Erythroblast (primary cell): ENCODE measurements around the gene RAD51B.

Source experiments
- GATA1 ChIP-seq: IDR thresholded peaks from 2 replicates; pipeline ENCODE4 v1.6.1; 2011; ENCODE audit warnings: low read depth, mild to moderate bottlenecking, control low read depth, low read length, moderate library complexity
- POLR2A ChIP-seq: IDR thresholded peaks from 2 replicates; pipeline ENCODE4 v1.6.1; 2011; ENCODE audit warnings: mild to moderate bottlenecking, low read length

DNA sequence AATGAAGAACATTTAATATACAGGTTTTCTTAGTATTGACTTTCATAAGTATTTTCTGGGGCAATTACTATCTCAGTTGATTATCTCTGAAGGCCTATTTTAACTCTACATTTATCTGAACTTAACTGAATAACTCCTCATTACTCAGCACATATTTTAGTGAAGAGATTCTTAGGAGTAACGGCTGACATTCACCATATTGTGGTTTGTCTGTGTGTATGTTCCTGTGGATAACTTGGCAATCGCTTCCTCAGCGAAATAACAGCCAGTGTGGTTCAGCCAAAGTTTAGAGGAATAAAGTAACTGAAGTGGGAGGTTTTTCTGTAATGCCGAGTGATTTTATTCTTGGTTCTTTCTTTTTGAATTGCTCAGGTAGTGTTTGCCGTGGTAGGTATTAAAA lies 168.0 kb downstream of the RAD51B start:
- TF ChIP-seq POLR2A, result no peak
- no peak for TF ChIP-seq GATA1
